Measurements from ENCODE around the gene SOHLH2.

The SOHLH2 gene, protein sequence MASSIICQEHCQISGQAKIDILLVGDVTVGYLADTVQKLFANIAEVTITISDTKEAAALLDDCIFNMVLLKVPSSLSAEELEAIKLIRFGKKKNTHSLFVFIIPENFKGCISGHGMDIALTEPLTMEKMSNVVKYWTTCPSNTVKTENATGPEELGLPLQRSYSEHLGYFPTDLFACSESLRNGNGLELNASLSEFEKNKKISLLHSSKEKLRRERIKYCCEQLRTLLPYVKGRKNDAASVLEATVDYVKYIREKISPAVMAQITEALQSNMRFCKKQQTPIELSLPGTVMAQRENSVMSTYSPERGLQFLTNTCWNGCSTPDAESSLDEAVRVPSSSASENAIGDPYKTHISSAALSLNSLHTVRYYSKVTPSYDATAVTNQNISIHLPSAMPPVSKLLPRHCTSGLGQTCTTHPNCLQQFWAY

DNA sequence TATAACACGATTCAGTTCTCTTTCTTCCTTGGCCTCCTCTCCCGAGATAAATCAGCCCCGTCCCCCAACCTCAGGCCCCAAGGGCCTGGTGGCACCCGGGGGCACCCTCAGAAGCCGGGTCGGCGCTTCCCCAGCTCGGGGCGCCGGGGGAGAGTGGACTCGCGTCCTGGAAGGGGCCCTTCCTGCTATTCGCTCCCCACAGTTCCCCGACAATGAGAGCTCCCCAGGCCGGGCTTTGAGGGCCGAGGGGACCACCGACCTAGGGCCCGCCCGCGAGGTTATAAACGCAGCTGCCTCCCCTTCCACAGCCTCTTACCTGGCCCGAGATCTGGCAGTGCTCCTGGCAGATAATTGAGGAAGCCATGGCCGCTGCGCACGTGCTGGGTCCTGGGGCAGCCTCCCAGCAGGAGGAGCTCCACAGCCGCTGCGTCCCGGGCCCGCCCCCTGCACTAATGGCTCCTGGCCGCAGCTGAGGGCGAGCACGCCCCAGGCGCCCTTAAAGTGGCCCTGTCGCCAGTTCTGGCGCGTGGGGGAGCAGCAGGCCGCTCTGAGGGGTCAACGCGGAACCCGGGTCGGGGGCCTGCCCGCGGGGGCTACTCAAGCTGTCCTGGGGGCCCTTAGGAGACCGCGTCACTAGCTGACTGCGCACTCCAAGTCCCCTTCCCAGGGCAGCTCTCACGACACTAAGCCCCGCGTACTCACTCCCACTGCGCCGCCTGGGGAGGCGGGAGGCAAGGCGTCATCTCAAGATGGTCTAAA is at the start of gene SOHLH2:
Gene SOHLH2 (minus strand): TSS at position 394 of the 759 bp plus-strand sequence. CDS start 30 bp downstream, at position 364.
- no peak for DNase-seq

DNA sequence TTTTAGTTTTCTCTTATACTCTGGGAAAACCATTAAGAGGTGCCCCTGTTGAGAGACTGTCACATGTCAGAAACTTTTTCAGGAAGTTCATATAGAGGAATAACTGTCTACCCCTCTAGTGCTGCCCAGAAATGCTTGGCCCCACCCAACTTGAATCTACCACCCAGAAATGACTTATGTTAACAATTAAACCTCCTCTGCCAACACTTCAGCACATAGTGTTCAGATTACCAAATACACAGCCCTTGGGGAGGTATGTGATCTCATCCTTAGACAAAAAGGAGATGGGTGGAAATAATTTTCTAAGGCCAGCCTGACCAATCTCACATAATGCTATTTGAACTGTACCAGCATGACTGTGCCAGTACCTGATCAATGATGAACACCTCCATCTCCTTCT is 47.6 kb upstream of the SOHLH2 start:
- no peak for DNase-seq

DNA sequence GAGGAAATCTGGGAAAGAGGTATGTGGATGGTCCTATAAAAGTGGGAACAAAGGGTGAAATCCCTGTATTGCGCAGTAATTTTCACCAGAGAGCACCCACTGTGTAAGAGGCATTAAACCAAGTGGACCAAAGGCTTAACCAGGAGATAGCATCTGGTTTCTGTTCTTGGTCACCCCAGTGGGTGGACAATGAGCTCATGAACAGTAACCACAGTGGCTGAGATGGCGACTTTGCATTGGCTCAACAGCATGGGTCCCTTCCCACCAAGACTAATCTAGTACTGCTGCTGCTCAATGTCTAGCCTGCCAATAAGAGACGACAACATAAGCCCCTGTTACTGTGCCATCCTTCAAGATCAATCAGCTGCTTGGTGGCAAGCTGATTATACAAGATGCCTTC is 46.7 kb upstream of the SOHLH2 start:
- DNase-seq = no peak

DNA sequence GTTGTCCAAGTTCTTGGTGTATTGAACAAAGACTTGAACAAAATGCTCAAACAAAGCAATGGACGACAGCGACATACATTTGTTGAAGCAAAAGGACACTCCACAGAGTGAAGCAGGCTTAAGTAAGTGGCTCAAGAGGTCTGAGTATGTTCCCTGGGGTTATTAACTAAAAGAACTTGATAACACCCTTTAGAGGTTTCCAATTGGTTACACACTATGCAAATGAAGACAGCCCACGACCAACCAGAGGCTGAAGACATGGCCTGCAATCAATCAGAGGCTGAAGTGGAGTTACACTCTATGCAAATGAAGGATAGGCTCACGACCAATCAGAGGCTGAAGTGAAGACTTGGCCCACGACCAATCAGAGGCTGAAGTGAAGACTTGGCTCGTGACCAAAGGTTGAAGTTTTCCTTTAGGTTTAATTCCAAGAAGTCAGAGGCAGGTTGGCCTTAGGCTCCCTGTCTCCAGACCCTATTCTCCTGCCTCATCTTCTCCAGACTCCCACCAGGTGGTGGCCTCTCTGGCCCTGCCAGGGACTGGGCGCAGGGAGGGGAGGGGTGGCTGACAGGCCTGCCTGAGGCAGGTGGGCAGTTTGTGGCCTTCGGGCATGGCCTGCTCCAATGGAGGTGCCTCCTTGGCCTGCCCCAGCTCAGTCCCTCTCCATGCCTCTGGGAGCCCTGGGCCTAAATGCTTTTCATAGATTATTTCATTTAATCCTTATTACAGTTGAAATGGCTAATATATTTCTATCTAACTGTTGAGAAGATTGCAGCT is 45.2 kb upstream of the SOHLH2 start:
- no peak for DNase-seq

DNA sequence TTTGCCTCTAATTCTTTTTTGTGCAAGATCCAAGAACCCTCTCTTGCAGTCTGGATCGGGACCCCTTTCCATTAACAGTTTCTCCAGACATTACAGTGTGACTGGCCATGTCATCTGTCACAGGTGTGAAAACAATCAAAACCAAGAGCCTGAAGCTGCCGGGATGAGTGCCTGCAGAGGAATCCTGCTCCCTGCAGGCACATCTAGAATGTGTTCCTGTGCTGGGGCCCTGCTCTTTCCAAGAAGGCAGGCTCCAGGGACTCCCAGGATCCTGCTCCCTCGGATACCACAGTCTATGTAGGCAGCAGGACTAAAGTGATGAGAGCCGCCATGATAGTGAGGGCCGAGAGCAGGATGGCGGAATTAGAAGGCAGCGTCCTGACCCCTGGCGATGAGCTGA is 44.5 kb upstream of the SOHLH2 start:
- DNase-seq = no peak

DNA sequence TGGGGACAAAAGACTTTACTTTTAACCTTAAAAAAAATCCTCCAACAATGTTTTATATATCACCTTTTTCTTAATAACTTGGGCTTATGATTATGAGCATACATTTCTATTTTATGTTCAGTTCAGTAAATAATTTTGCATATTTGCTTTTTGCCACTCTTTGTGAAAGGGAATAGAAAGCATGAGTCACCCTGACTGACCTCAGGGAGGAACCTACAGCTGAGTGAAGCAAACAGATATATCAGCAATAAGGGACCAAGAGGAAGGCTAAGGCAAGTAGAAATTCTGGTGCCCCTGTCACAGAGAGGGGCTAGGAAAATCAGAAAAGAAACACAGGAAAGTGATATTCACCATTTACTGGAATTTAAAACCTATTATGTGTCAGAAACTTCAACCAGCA is 37.2 kb upstream of the SOHLH2 start:
- no peak for DNase-seq

DNA sequence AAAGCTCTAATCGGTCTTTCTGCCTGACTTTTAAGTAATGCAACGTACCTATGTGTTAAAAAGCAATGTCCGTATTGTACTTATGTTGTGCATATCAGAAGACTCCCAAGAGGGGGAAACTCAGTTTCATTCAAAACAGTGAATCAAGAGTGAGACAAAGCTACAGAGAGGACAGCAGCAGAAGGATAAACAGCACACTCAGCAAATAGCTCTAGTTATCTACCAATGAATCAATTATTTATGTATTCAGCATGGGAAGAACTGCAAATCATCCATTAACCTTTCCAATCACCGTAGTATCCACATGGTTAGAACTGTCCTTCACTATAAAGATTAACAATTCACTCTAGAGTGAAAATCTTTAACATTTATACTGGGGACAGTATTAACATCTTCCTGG is 36.7 kb upstream of the SOHLH2 start:
- no peak for DNase-seq

DNA sequence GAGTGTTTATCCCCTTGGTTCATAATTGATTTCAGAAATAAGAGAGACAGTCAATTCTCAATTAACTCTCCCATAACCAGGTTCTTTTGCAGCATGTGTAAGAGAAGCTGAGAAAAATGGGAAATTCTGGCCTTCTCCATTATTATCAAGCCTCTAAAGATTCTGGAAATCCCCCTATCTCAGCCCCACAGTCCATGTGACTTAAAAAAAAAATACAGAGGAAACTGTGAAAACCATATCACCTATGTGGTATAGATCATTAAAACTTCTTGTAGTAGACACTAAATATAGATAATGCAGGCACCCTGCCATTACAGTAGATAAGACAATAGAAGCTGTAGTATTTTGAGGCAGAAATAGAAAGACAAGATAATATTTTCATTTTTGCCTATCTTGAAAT is 34.3 kb upstream of the SOHLH2 start:
- no peak for DNase-seq

DNA sequence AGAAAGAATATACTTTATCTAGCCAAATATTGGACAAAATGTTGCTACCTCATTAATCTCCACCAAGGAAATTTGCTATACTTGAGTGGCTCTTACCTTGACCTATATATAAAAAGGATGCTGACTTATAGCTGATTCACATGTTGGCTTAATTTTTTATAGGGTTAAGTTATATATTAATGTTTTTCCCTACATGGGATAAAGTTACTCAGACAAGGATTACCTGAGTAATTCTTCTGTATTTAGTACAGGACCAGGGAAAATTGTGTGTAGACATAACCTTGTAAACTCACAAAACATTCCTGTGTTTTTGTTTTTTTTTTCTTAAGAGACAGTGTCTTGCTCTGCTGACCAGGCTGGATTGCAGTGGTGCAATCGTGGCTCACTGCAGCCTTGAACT is 30.6 kb upstream of the SOHLH2 start:
- DNase-seq = no peak

DNA sequence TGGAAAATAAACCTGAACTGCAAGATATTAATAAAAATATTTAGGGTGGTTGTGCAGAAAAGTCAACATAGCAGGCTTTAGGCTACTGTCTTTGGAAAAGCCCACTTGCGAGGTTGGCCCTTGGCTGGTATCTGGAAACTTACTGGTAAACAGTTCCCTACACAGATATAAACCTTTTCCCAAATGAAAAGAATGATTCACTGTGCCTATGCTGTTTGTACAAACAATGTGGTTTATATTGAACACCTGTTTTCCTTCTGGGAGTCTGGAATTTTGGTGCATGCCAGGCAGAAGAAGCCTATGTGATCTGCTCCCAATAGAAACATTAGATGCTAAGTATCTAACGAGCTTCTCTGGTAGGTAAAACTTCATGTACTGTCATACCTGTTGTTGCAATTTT is 29.7 kb upstream of the SOHLH2 start:
- DNase-seq = no peak

DNA sequence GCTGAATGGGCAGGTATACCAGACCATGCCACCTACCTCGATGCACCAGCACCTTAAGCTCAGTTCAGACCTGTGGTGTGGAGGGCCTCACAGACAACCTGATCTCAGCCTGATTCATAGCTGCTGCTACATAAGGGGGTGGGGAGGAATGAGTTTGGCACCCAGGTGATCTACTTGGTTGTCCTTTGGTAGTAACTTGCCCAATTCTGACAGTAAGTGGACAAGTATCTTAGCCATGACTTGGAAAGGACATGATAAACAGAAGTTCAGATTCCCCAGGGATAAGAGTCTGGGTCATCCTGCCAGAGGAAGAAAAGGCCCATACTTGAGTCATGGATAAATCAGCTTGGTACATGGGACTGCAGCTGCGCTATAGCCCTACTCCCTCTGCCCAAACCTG is 28.4 kb upstream of the SOHLH2 start:
- no peak for DNase-seq

DNA sequence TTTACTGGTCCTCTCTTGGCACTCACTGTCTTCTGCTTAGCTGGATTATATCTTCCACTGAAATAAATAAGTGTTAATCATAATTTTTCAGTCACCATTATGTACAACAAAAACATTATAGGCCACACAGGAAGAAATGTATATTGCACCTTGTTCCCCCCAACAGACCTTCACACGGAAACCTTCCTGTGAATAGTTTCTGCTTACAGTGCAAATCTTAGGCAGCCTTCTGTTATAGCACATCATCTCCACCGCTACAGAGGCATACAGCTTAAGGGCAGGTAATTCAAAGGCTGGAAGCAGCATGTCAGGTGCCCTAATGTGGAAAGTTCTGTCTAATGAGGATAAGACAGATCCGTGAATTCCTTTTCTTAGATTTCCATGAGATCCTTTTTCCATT is 16.9 kb upstream of the SOHLH2 start:
- DNase-seq = no peak

DNA sequence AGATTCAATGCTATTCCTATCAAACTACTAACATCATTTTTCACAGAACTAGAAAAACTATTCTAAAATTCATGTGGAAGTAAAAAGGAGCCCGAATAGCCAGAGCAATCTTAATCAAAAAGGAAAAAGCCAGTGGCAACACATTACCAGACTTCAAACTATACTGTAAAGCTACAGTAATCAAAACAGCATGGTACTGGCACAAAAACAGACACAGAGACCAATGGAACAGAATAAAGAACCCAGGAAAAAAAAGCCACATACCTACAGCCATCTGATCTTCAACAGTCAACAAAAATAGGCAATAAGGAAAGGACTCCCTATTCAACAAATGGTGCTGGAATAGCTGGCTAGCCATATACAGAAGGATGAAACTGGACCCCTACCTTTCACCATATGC is 10.4 kb upstream of the SOHLH2 start:
- no peak for DNase-seq

DNA sequence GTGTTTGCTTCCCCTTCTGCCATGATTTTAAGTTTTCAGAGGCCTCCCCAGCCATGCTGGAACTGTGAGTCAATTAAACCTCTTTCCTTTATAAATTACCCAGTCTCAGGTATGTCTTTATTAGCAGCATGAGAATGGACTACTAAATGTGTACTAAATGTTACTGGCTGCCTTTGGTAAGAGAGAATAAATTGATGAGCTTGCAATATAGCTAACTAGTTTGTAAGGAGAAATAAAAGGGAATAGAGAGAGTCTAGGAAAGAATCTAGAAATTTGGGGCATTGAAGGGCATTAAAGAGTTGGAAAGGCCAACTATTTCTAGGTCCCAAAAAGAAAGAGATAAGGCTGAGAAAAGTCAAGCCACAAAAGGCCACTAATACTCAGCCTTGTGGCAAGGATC is 5.5 kb upstream of the SOHLH2 start:
- DNase-seq = no peak

DNA sequence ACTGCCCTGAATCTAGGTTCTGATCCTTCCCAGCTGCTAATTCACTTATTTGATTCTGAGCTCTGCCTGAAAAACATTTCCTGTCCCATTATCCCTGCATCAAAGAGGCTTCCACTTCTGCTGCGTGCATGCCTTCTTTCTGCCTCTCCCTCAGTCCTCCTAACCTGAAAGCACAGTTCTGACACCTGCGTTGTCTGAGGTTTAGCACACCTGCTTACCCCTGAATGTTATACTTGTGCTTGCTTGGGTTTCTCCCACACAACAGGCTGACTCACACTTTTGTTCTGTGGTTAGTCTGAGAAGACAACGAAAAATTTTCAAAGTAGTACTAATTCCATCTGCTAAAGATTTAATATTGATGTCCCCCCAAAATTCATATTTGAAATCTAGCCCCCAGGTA is 3.1 kb upstream of the SOHLH2 start:
- DNase-seq = no peak

DNA sequence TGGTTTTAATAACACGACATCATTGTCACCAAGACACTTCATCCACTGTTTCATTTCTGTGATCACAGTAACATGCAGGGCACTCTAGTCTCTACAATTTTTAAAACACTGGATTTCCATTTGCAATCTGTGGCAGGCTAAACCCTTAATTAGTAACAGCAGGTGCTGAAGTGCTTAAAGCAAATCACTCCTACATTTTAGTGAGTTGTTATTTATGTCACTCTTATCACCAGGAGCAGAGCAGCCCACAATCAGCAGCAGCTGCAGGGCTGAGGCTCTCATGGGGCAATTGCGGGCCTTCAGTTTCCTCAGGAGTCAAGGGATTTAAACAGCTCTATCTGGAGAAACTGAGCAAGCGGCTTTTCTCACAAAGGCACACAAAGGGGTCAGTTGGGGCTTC is 1.6 kb downstream of the SOHLH2 start:
- peak; percentile 54 for DNase-seq

DNA sequence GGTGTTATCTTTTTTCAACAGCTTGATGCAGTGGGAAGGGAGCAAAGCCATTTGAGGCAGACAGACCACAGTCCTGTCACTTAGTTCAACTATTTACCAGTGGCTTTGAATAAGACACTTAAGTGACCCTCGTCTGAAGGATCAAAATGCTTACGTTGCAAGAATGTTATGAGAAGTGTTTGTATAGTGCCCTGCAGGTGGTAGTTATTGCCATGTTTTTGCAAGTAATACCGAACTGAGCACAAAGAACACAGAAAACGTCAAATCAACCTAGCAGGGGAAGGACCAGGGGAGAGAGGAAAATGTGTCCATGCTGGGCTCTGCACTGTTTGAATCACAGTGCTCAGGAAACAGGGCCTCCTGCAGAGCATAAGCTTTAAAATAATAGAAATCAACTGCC is 2.8 kb downstream of the SOHLH2 start:
- no peak for DNase-seq

DNA sequence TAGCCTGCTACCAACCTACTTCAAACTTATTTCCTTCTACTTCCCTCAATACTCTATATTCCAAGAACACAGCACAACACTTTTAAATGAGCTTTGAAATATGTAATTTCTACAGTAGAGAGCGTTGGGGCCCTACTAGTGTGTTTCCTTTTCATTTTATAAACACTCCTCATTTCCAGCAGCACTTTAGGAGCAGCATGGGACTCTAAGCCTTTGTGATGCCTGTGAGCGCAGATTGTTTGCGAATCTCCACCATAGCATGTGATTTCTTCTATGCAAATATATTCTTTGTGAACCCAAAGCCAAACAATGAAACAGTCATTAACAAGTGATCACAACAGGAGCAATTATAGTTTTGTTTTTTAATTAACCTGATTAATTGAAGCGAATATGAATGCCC is 3.6 kb downstream of the SOHLH2 start:
- DNase-seq = no peak

DNA sequence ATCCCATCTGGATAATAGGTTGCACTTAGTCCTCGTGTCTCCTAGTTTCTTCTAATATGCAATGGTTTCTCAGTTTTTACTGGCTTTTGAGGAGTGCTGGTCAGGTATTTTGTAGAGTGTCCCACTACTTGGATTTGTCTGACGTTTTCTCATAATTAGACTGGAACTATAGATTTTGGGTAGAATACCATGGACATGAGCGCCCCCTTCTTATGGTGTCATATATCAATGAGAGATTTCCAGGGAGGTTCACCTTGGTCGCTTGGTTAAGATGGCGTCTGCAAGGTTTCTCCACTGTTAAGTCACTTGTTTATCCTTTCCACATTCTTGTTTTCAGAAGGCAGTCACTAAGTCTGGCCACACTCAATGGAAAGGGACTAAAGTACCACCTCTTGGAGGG is 6.7 kb downstream of the SOHLH2 start:
- DNase-seq = no peak

DNA sequence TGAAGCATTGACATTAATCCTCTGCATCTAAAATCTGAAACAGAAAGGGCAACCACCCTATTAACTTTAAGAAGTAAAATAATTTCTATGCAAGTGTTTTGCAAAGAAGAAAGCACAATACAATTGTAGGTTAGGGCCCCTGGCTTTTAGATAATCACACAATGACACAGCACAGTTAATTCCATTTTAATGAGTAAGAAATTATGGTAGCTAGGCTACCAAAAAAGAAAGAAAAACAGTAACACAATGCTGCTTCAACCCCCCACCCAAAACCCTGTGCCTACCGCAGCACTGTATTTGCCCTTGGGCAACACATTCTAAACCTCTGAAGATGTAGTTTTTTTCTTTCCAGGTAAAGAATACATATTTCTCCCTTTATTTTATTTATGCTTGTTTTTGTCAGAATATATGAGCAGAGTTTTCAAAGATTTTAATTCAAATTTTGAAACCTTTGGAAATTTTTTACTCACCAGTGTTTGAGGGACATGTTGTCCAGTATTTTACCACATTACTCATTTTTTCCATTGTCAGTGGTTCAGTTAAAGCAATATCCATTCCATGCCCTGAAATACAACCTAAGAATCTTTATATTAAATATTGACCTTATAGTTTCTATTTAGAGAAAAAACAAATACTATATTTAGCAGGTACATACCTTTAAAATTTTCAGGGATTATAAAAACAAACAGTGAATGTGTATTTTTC is 21.1 kb downstream of the SOHLH2 start:
- DNase-seq = peak; percentile 77

DNA sequence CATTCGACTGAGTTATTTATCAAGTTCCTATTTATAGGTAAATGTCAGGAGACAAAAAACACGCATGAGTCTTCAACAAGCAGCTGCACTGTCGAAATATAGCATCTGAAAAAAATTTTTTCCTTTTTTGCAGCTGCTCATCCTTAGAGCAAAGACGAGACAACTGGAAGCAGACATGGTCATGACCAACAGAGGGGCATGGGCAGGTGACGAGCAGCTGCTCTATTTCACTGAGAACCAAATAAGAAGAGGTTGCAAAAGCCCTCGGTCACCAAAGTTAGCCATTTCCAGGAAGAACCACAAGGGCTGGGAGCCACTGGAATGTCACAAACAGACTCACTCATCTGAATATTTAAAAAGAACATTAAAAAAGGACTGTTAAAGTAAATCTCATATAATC is 22.2 kb downstream of the SOHLH2 start:
- DNase-seq = no peak

DNA sequence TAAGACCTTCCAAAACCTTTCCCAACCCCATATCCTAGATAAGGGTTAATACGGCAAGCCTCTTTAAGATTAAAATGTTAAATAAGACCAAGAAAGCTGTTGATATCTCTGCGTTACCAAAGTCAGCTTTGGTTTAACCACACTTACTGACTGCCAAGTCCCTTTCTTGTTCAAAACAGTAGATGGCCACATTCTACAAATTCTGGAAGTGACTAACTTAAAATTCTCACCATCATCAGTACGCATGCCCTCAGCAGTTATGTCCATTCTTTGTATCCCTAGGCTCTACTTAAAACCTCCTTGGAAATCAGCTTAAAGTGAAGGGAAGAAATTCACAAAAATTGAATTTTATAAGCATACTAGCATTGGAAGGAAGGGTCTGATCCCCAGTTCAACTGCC is 23.6 kb downstream of the SOHLH2 start:
- DNase-seq = no peak

DNA sequence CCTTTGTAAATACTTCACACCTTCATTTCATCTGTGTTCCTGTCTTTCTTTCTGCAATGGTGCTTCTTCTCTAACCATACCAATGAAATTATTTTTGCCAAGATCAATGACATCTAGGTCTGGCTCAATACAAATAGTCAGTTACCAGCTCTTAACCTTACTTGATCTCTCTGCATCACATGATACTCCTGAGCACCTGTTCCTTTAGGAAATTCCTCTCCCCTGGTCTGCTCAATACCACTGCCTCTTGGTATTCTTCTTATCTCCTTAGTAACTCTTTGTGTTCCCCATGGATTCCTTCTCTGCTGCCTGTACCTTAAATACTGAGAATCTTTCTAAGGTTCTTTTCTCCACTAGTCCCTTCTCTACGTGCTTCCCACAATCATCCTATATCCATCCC is 25.9 kb downstream of the SOHLH2 start:
- DNase-seq = no peak
